Measurements from ENCODE around the gene PPP6R3.

DNA sequence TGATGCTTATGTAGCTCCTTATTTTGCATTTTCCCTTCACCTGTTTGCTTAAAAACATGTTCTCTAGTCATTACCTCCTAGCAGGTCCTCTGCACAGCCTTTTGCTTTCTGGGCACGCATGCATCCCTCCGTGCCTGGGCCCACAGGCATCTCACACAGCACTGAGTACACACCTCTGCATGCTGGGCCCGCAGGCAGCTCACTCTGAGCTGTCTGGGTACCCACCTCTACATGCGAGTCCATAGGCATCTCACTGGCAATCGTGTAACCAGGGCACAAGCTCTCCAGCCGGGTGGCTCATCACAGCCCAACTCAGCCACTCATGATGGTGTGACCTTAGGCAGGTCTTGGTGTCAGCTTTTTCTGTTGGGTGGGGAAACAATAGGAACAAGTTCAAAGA, 155.1 kb downstream of the PPP6R3 start:
- TF ChIP-seq, protein P1, sequence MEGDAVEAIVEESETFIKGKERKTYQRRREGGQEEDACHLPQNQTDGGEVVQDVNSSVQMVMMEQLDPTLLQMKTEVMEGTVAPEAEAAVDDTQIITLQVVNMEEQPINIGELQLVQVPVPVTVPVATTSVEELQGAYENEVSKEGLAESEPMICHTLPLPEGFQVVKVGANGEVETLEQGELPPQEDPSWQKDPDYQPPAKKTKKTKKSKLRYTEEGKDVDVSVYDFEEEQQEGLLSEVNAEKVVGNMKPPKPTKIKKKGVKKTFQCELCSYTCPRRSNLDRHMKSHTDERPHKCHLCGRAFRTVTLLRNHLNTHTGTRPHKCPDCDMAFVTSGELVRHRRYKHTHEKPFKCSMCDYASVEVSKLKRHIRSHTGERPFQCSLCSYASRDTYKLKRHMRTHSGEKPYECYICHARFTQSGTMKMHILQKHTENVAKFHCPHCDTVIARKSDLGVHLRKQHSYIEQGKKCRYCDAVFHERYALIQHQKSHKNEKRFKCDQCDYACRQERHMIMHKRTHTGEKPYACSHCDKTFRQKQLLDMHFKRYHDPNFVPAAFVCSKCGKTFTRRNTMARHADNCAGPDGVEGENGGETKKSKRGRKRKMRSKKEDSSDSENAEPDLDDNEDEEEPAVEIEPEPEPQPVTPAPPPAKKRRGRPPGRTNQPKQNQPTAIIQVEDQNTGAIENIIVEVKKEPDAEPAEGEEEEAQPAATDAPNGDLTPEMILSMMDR (IDR thresholded peaks at IDR 0.05) = no peak
- TF ChIP-seq POLR2A (IDR thresholded peaks at IDR 0.05) = no peak
